SU-DHL-6 (cell line): ENCODE measurements around the gene RBMS1.

ENCODE experiments used
- CTCF ChIP-seq: fragments of 200-600 bp; sonication (generic); IDR thresholded peaks from one replicate; pipeline ENCODE4 v1.5.1; 2017; ENCODE audit warnings: antibody characterized with exemption, mild to moderate bottlenecking, low read length, moderate library complexity; ENCODE audit not compliant: insufficient read depth, poor library complexity, severe bottlenecking
- EZH2phosphoT487 ChIP-seq: fragments of 200-600 bp; sonication (generic), shearing (Covaris generic); conservative IDR thresholded peaks from 2 replicates; pipeline ENCODE4 v1.6.1; 2018; ENCODE audit warnings: mild to moderate bottlenecking, antibody characterized with exemption, low read length, moderate library complexity, mixed read lengths

GRCh38 chr2:160534249-160534648 is 40.6 kb upstream of the RBMS1 start:
- TF ChIP-seq CTCF: no peak
- TF ChIP-seq EZH2phosphoT487: no peak
